Mesenchymal stem cell (in vitro differentiated cells and primary cell): ENCODE measurements around the gene CELF4.

ENCODE experiments used
- DNase-seq: peaks from one replicate; pipeline ENCODE4 v3.0.0-alpha.2; 2013
- H2AFZ ChIP-seq: one replicate; pipeline ENCODE4 v1.6.1; 2013; ENCODE audit warnings: low read depth, mild to moderate bottlenecking, control low read depth, inconsistent platforms, low read length, moderate library complexity
- H2AK5ac ChIP-seq: 2 replicates; pipeline ENCODE4 v1.6.1; 2013; ENCODE audit warnings: low read length, moderate library complexity, mild to moderate bottlenecking, inconsistent platforms; ENCODE audit not compliant: severe bottlenecking
- H2BK120ac ChIP-seq: one replicate; pipeline ENCODE4 v1.6.1; 2013; ENCODE audit warnings: low read depth, mild to moderate bottlenecking, inconsistent platforms, low read length, moderate library complexity
- H2BK12ac ChIP-seq, 2 experiments: one replicate each; pipeline ENCODE4 v1.6.1; 2013; ENCODE audit warnings: inconsistent platforms in 2 of 2, low read length in 2 of 2, mild to moderate bottlenecking in 2 of 2, moderate library complexity in 2 of 2, control low read depth in 1 of 2
- H2BK15ac ChIP-seq: one replicate; pipeline ENCODE4 v1.6.1; 2013; ENCODE audit warnings: mild to moderate bottlenecking, low read depth, inconsistent platforms; ENCODE audit not compliant: poor library complexity, severe bottlenecking
- H2BK5ac ChIP-seq: 2 replicates; pipeline ENCODE4 v1.6.1; 2013; ENCODE audit warnings: low read depth, mild to moderate bottlenecking, low read length, control low read depth, inconsistent platforms; ENCODE audit not compliant: poor library complexity, severe bottlenecking
- H3K14ac ChIP-seq, 2 experiments: one replicate each; pipeline ENCODE4 v1.6.1; 2013; ENCODE audit warnings: inconsistent platforms in 2 of 2, low read length in 2 of 2, control low read depth in 1 of 2, mild to moderate bottlenecking in 1 of 2, moderate library complexity in 1 of 2
- H3K18ac ChIP-seq, 2 experiments: one replicate each; pipeline ENCODE4 v1.6.1; 2013; ENCODE audit warnings: inconsistent platforms in 2 of 2, low read length in 2 of 2, control low read depth in 1 of 2, low read depth in 1 of 2, mild to moderate bottlenecking in 1 of 2
- H3K23ac ChIP-seq, 2 experiments: one replicate each; pipeline ENCODE4 v1.6.1; 2013; ENCODE audit warnings: inconsistent platforms in 2 of 2, low read length in 2 of 2, mild to moderate bottlenecking in 2 of 2, moderate library complexity in 2 of 2, control low read depth in 1 of 2
- H3K27ac ChIP-seq: 2 replicates; pipeline ENCODE4 v1.5.1; 2013; ENCODE audit warnings: mild to moderate bottlenecking, moderate library complexity, low read length, control low read depth, inconsistent platforms; ENCODE audit not compliant: poor library complexity, severe bottlenecking
- H3K27me3 ChIP-seq, 2 experiments: 2 replicates each; pipeline versions ENCODE4 v1.6.1 to v1.7.0; 2013; ENCODE audit warnings: low read length in 2 of 2, mild to moderate bottlenecking in 2 of 2, moderate library complexity in 2 of 2, control low read depth in 1 of 2, inconsistent platforms in 1 of 2; ENCODE audit not compliant: control insufficient read depth in 1 of 2, insufficient read depth in 1 of 2
- H3K36me3 ChIP-seq, 2 experiments: 2 replicates each; pipeline versions ENCODE4 v1.6.1 to v1.7.0; 2013; ENCODE audit warnings: low read length in 2 of 2, control low read depth in 1 of 2, inconsistent platforms in 1 of 2, low read depth in 1 of 2, mild to moderate bottlenecking in 1 of 2; ENCODE audit not compliant: insufficient read depth in 2 of 2, control insufficient read depth in 1 of 2
- H3K4ac ChIP-seq, 2 experiments: one replicate each; pipeline ENCODE4 v1.6.1; 2013; ENCODE audit warnings: inconsistent platforms in 2 of 2, low read length in 2 of 2, mild to moderate bottlenecking in 2 of 2, moderate library complexity in 2 of 2, control low read depth in 1 of 2, low read depth in 1 of 2
- H3K4me1 ChIP-seq: 2 replicates; pipeline ENCODE4 v1.6.1; 2013; ENCODE audit warnings: low read depth, low read length, control low read depth; ENCODE audit not compliant: control insufficient read depth, insufficient read depth
- H3K4me2 ChIP-seq: 2 replicates; pipeline ENCODE4 v1.6.1; 2013; ENCODE audit warnings: low read length, mild to moderate bottlenecking, inconsistent platforms; ENCODE audit not compliant: poor library complexity, severe bottlenecking
- H3K4me3 ChIP-seq, 2 experiments: 2 replicates each; pipeline versions ENCODE4 v1.5.1 to v1.7.0; 2013; ENCODE audit warnings: low read length in 2 of 2, mild to moderate bottlenecking in 2 of 2, control low read depth in 1 of 2, low read depth in 1 of 2; ENCODE audit not compliant: insufficient read depth in 1 of 2
- H3K79me1 ChIP-seq: replicated peaks from 2 replicates; pipeline ENCODE4 v1.6.1; 2013; ENCODE audit warnings: mild to moderate bottlenecking, control low read depth, low read length, inconsistent platforms; ENCODE audit not compliant: poor library complexity, severe bottlenecking
- H3K9ac ChIP-seq: 2 replicates; pipeline ENCODE4 v1.7.0; 2013; ENCODE audit warnings: mild to moderate bottlenecking, low read length, moderate library complexity
- H3K9me3 ChIP-seq: 2 replicates; pipeline ENCODE4 v1.7.0; 2013; ENCODE audit warnings: mild to moderate bottlenecking, low read length; ENCODE audit not compliant: control insufficient read depth
- H4K8ac ChIP-seq: one replicate; pipeline ENCODE4 v1.6.1; 2013; ENCODE audit warnings: inconsistent platforms, mild to moderate bottlenecking, low read length, moderate library complexity
- H4K91ac ChIP-seq: one replicate; pipeline ENCODE4 v1.6.1; 2013; ENCODE audit warnings: mild to moderate bottlenecking, low read length, inconsistent platforms
- WGBS: methylation state at CpG from one replicate; pipeline ENCODE4 v1.1.7; 2013; ENCODE audit warnings: mixed read lengths; 5-methylcytosine and 5-hydroxymethylcytosine counted together

The CELF4 gene

DNA sequence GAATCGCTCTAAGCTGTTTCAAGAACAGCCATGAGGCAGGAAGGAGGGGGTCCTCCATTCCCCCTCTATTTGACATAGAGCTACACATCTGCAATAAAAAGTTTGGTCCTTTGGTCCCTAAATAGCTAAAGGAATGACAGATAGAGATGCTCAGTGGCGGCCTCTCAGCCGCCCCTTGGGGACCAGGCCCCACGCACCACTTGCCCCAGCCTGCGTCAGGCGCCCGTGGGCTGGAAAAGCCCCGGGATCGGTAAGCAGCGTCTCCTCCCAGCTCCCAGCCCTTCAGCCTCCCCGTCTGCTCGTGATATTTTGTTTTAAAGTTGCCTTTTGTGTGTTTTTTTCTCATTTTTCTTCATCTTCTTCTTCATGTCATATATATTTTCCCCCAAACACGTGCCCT lies 321.0 kb downstream of the CELF4 start:
- Histone ChIP-seq H2AK5ac (no peak overlapping the region), H3K23ac (no peak overlapping the region), H3K9me3 (no peaks in the 10 kb centered on the region), H2BK5ac (no peak overlapping the region), H3K4me3 (no peak overlapping the region), H2BK120ac (no peak overlapping the region), H2BK12ac (no peak overlapping the region), H2AFZ (no peak overlapping the region), H3K27me3 (peaks cover 20 to 48% of the 10 kb centered on the region in 2 experiments), H3K79me1 (no peaks in the 10 kb centered on the region), H3K36me3 (no peaks in the 10 kb centered on the region), H3K4me1 (peaks cover 3% of the 10 kb centered on the region), H3K18ac (no peak overlapping the region), H3K27ac (no peak overlapping the region), H4K91ac (no peak overlapping the region), H3K9ac (no peak overlapping the region), H3K4ac (no peak overlapping the region), H3K4me2 (no peak overlapping the region), H2BK15ac (no peak overlapping the region), H4K8ac (no peak overlapping the region), H3K14ac (no peak overlapping the region)
- no peak for DNase-seq
- 85% methylated on average over 4 of the region's 13 CpGs for WGBS

DNA sequence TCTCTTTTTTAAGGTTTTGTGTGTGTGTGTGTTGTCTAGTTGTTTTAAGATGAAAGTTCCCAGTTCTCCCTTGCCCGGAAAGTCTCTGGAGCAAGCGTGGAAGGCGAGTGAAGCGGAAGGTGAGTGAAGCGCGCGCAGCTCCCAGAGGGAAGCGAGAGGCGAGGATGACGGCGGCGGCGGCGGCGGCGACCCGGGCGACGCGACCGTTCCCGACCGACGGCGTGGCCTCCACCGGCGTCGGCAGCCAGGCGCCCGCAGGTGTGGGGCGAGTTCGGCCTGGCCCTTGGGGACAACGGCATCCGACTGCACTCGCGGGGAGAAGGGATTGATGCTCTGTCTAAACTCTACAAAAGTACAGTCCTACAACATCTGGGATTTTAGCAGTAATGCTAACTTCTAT lies 321.9 kb downstream of the CELF4 start:
- Histone ChIP-seq H3K9me3 (no peaks in the 10 kb centered on the region), H3K27me3 (peaks cover 11 to 40% of the 10 kb centered on the region in 2 experiments), H3K4me1 (peaks cover 3% of the 10 kb centered on the region), H2AK5ac (no peak overlapping the region), H2BK12ac (no peak overlapping the region), H3K36me3 (no peaks in the 10 kb centered on the region), H2BK5ac (no peak overlapping the region), H3K14ac (peak overlapping the region in 1 of 2 experiments; percentile 37), H2BK120ac (no peak overlapping the region), H3K9ac (no peak overlapping the region), H4K91ac (no peak overlapping the region), H3K18ac (peak overlapping the region in 1 of 2 experiments; percentile 31), H3K23ac (peak overlapping the region in 1 of 2 experiments; percentile 40), H3K4ac (no peak overlapping the region), H3K4me2 (peak overlapping the region; percentile 67), H2BK15ac (no peak overlapping the region), H3K4me3 (peak overlapping the region; percentile 43 to 56), H4K8ac (no peak overlapping the region), H3K27ac (no peak overlapping the region), H3K79me1 (no peaks in the 10 kb centered on the region), H2AFZ (no peak overlapping the region)
- DNase-seq: no peak
- WGBS: 5% methylated on average over 30 of the region's 36 CpGs

DNA sequence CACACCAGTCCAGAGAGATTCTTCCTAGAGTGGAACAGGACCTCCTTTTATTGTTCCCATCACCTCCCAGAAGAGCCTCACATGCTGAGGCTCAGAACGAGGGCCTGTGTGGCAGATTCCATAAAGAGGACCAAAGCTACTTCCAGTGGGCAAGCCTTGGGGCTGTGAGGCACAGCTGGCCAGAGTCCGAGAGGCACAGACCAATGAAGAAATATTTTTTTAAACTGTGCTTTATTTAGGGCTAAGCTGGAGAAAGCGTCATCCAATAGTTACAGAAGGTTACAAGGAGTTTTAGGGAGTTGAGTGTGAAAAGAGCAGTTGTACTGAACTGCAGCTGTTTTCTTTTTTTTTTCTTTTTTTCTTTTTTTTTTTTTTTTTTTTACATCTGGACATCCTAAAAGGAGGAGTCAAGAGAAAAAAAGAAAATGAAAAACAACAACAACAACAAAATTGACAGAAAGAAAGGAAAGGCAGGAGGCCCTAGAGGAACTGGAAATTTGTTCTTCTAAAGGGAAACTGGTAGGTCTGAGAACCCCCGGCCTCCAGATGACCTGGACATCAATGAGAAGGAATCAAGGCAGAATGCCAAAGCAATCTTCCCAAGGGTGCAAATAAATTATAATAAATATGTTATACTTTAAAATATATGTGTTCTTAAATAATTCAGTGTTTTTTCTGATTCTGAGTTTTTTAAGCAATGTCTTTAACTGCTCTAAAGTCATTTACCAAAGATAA lies 322.6 kb downstream of the CELF4 start:
- no peak overlapping the region for H2BK15ac ChIP-seq
- WGBS: 91% methylated on average over 3 of the region's 4 CpGs
- no peak overlapping the region for H2AK5ac ChIP-seq
- no peak overlapping the region for H3K4me3 ChIP-seq
- H3K9ac ChIP-seq: no peak overlapping the region
- no peak overlapping the region for H3K14ac ChIP-seq
- H3K4me2 ChIP-seq: no peak overlapping the region
- no peak overlapping the region for H2BK120ac ChIP-seq
- H3K18ac ChIP-seq: no peak overlapping the region
- no peak overlapping the region for H2AFZ ChIP-seq
- H3K79me1 ChIP-seq: no peaks in the 10 kb centered on the region
- H3K4ac ChIP-seq: no peak overlapping the region
- no peak overlapping the region for H2BK12ac ChIP-seq
- peaks cover 11 to 38% of the 10 kb centered on the region in 2 experiments for H3K27me3 ChIP-seq
- no peak overlapping the region for H2BK5ac ChIP-seq
- no peak overlapping the region for H4K91ac ChIP-seq
- H4K8ac ChIP-seq: no peak overlapping the region
- H3K9me3 ChIP-seq: no peaks in the 10 kb centered on the region
- no peak for DNase-seq
- H3K23ac ChIP-seq: no peak overlapping the region
- peaks cover 3% of the 10 kb centered on the region for H3K4me1 ChIP-seq
- no peak overlapping the region for H3K27ac ChIP-seq
- H3K36me3 ChIP-seq: no peaks in the 10 kb centered on the region

DNA sequence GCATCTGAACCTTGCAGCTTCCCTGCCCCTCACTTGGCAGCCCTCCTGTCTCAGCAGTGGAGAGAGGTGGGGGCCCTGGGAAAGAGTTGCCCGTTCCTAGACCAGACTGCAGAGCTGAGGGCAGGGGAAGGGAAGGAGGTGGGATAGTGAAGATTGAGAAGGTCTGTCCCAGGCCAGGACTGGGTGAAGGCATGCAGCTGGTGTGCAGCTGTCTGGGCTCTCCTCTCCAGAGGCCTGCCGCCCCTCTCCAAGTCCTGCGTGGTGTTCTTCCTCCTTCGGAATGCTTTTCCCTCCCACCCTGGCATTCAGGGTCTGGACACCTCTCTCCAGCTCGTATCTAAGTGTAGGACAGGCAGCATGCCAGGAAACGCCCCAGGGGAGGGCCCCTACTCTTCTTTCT lies 323.5 kb downstream of the CELF4 start:
- Histone ChIP-seq H3K27me3 (peaks cover 11 to 38% of the 10 kb centered on the region in 2 experiments), H3K4me2 (no peak overlapping the region), H3K79me1 (no peaks in the 10 kb centered on the region), H3K9ac (no peak overlapping the region), H3K23ac (no peak overlapping the region), H2BK5ac (no peak overlapping the region), H2BK12ac (no peak overlapping the region), H3K4me1 (peaks cover 3% of the 10 kb centered on the region), H3K36me3 (no peaks in the 10 kb centered on the region), H4K91ac (no peak overlapping the region), H3K18ac (no peak overlapping the region), H2BK15ac (no peak overlapping the region), H3K4me3 (no peak overlapping the region), H2AK5ac (no peak overlapping the region), H2AFZ (no peak overlapping the region), H3K14ac (no peak overlapping the region), H3K9me3 (no peaks in the 10 kb centered on the region), H2BK120ac (no peak overlapping the region), H3K4ac (no peak overlapping the region), H3K27ac (no peak overlapping the region), H4K8ac (no peak overlapping the region)
- DNase-seq: no peak
- 81% methylated on average over 6 of the region's 6 CpGs for WGBS
